ENCODE data around the gene SLC7A10.

SLC7A10 gene

GRCh38 chr19:33234736-33235135 lies 9.1 kb upstream of the SLC7A10 start:
- in situ Hi-C loops (cut with HindIII; ENCODE audit: low sequenced_read_pairs): no loop called here
- DNase-seq (ENCODE audit: low read depth, low spot score): no peak

GRCh38 chr19:33234092-33234491 lies 8.4 kb upstream of the SLC7A10 start:
- TF ChIP-seq CTCF (IDR thresholded peaks at IDR 0.05; ENCODE audit: low read depth, low read length): no peak
- no peak for DNase-seq (ENCODE audit: low read depth, low spot score)
- in situ Hi-C loops (cut with HindIII; ENCODE audit: low sequenced_read_pairs): no loop called here
- no peak overlapping the region for H3K4me3 ChIP-seq (ENCODE audit: low read depth, low read length)

More at GRCh38 chr19:33234736-33235135, 9.1 kb upstream of the SLC7A10 start:
- no peak for TF ChIP-seq CTCF (IDR thresholded peaks at IDR 0.05; ENCODE audit: low read depth, low read length)
- H3K4me3 ChIP-seq (ENCODE audit: low read depth, low read length): no peak overlapping the region

GRCh38 chr19:33233056-33233873 lies 7.6 kb upstream of the SLC7A10 start:
- TF ChIP-seq CTCF (IDR thresholded peaks at IDR 0.05; ENCODE audit: low read depth, low read length): no peak
- DNase-seq (ENCODE audit: low read depth, low spot score): no peak
- in situ Hi-C loops (cut with HindIII; ENCODE audit: low sequenced_read_pairs): no loop called here
- no peak overlapping the region for H3K4me3 ChIP-seq (ENCODE audit: low read depth, low read length)

GRCh38 chr19:33232656-33233055 lies 7.0 kb upstream of the SLC7A10 start:
- TF ChIP-seq CTCF (IDR thresholded peaks at IDR 0.05; ENCODE audit: low read depth, low read length): no peak
- in situ Hi-C loops (cut with HindIII; ENCODE audit: low sequenced_read_pairs): no loop called here
- H3K4me3 ChIP-seq (ENCODE audit: low read depth, low read length): no peak overlapping the region
- DNase-seq (ENCODE audit: low read depth, low spot score): no peak

- no peak for TF ChIP-seq CTCF (IDR thresholded peaks at IDR 0.05; ENCODE audit: low read depth, low read length)
- in situ Hi-C loops (cut with HindIII; ENCODE audit: low sequenced_read_pairs): no loop called here
Measured at GRCh38 chr19:33231511-33231910, 5.9 kb upstream of the SLC7A10 start.

GRCh38 chr19:33229962-33230361 lies 4.3 kb upstream of the SLC7A10 start:
- in situ Hi-C loops (cut with HindIII; ENCODE audit: low sequenced_read_pairs): no loop called here

More at GRCh38 chr19:33231511-33231910, 5.9 kb upstream of the SLC7A10 start:
- no peak for DNase-seq (ENCODE audit: low read depth, low spot score)
- H3K4me3 ChIP-seq (ENCODE audit: low read depth, low read length): no peak overlapping the region

More at GRCh38 chr19:33229962-33230361, 4.3 kb upstream of the SLC7A10 start:
- no peak for TF ChIP-seq CTCF (IDR thresholded peaks at IDR 0.05; ENCODE audit: low read depth, low read length)
- H3K4me3 ChIP-seq (ENCODE audit: low read depth, low read length): no peak overlapping the region
- DNase-seq (ENCODE audit: low read depth, low spot score): no peak

All from astrocyte of the spinal cord (primary cell).